RPMI7951 (cell line): ENCODE data around the gene MICAL3. TPM values are rescaled to one million over a fixed set of nuclear protein-coding genes. Genes with fewer than 3 reads are reported as not detected.
"Not testable (repeated sequence)": the region's sequence is repeated elsewhere in the genome, so short reads cannot be mapped to it uniquely, and the experiment has no call there.

ENCODE experiments used
- DNase-seq: peaks from one replicate; pipeline ENCODE4 v3.0.0-alpha.2; 2012; ENCODE audit warnings: low read depth
- total RNA-seq: library from RNA; depleted of rRNA; stranded (reverse); fragments of >200 nt; shearing (Covaris generic); gene quantifications from 2 replicates; pipeline ENCODE4 v1.2.3, GENCODE V29; 2014; rRNA removed

The MICAL3 gene
- 16.0 and 17.0 TPM in 2 replicates for total RNA-seq

DNA sequence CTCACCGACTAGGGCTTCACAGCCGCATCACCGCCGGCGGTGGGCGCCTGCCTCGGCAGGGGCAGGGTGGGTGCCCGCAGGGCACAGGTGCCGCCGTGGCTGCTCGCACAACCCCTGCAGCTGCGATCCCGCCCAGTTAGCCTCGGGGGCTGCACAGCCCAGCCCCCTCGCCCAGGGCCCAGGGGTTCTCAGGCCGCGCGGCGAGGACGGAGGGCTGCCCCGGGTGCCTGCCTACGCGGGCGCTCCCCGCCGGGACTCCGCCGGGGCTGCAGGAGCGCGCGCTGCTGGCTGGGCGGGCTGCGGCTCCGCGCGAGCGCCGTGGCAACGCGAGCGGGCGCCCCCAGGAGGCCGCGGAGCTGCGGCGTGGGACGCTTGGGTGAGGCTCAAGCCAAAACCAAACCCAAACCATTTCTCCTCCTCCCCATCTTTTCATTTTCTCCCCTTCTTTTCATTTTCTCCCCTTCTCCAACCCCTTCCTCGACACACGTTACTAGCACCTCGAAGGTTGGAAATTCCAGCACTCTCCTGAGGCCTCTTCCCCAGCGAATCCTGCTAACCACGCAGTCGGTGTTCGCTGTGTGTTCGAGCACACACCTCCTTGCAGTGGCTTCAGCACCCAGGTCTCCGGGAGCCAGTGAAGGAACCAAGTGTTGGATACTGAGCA, at the start of gene MICAL3:
Gene MICAL3 (minus strand): TSS at position 286 of the 664 bp plus-strand sequence. CDS start 117,749 bp downstream, outside the sequence.
- DNase-seq, result peak; percentile 66

DNA sequence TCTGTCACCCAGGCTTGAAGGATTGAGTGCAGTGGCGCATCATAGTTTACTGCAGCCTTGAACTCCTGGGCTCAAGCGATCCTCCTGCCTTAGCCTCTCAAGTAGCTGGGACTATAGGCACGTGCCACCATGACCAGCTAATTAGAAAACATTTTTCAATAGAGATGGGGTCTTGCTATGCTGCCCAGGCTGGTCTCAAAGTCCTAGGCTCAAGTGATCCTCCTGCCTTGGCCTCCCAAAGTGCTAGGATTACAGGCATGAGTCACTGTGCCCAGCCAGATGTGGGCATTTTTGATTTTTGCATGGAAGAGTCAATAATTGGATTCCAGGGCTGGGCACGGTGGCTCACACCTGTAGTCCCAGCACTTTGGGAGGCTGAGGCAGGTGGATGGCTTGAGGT, 49.6 kb upstream of the MICAL3 start:
- DNase-seq, result not testable (repeated sequence)

DNA sequence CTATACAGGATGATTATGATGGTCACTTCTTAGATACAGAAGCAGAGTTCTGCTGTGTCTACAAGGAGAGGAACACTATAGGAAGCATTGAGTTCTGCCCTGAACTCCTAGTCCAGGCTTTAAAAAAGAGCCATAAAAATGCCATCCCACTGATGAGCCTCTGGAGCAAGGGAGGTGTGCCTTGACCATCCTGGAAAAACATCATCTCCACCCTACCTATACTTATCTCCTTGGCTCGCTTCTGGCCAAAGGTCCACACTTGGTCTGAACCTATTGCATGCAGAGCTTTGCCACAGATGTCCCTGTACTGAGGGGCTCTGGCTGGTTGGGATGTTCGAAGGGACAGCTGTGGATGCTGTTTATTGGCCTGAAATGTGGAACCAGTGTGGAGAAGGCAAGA, 49.1 kb upstream of the MICAL3 start:
- DNase-seq, result no peak

- no peak for DNase-seq
Observed at GRCh38 chr22:18071968-18072310, 47.6 kb upstream of the MICAL3 start.

- DNase-seq, result not testable (repeated sequence)
Observed at GRCh38 chr22:18071307-18071967, 47.1 kb upstream of the MICAL3 start.

DNA sequence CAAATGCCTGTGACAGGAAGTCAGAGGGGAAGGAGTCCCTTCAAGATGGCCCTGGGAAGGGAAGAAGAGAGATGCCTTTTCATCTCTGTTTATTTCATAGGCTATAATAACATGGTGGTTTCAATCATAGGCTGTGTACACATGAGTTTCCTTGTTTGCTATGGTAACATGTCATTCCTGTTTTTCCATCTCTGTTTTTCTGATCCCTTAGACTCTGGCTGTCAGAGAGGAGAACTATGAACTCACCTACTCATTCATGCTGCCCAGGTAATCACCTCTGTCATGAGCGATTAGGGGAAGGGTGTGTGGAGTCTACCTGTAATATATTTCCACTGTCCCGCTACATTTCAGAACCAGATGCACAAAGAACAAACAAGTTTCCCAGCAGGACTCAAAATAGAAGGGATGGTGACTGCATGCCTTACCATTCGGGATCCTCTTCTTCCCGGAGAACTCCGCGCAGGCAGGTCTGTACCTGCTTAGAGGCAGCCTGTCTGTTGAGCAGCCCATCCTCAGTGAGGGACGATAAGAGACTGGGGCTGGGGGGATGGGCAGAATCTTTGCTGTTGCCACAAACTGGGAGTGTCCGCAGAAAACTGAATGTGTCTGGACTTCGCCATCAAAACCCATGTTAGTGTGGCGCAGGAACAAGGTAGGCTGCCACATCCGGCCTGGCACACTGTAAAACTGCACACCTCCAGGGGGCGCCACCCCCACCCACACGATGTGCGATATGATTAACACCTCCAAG, 46.4 kb upstream of the MICAL3 start:
- no peak for DNase-seq

GRCh38 chr22:18070041-18070440, 45.7 kb upstream of the MICAL3 start:
- DNase-seq, result no peak

DNA sequence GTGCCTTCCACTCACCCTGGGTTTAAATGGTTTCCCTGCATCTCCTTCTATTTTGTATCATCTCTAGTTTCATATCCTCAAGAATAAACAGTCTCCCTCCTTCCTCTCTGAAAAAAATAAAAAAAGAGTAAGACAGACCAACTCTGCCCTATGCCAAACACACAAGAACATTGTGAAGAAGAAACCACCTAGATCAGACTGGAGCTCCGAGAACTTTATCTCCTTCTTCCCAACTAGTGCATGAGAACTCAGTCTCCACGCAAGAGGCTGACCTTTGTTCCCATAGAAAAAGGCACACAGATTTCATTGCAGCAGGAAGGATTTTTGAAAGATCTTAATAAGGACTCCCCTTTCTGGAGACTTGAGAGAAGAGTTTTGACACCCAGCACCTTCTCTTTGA, 44.7 kb upstream of the MICAL3 start:
- no peak for DNase-seq

- peak; percentile 30 for DNase-seq
Observed at GRCh38 chr22:18068381-18068988, 44.1 kb upstream of the MICAL3 start.

- DNase-seq, result no peak
Observed at GRCh38 chr22:18067548-18068341, 43.4 kb upstream of the MICAL3 start.

- no peak for DNase-seq
Observed at GRCh38 chr22:18067121-18067520, 42.8 kb upstream of the MICAL3 start.

DNA sequence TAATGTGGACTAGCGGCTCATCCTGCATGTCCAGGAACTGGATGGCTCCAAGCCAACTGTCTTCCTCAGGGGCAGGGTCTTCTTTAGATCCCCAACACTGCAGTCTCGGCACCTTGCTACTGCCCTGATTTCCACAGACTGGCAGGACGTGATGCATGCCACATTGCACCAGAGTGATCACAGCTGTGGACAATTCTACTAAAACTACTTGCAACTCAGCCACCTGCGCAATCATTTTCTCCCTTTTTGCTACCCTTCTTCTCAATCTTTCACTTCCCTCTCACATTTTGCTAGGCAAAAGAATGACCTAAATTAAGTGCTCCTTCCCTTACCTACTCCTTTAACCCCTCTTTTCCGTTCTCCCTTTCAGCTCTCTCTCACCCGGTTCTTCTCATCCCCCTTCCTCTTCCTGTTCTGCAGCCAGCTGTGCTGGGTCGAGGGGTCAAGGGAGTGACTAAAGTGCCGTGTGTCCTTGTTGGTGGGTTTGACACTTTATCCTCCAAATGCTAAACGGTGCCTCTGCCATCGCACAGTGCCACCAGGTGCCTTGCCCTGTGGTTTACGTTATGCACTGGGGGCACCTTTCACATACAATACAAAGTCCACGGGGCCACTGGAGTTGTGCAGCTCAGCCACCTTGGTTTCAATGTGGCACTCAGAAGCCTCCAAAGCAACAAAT, 42.0 kb upstream of the MICAL3 start:
- DNase-seq, result no peak

- no peak for DNase-seq
Observed at GRCh38 chr22:18065256-18065655, 40.9 kb upstream of the MICAL3 start.

DNA sequence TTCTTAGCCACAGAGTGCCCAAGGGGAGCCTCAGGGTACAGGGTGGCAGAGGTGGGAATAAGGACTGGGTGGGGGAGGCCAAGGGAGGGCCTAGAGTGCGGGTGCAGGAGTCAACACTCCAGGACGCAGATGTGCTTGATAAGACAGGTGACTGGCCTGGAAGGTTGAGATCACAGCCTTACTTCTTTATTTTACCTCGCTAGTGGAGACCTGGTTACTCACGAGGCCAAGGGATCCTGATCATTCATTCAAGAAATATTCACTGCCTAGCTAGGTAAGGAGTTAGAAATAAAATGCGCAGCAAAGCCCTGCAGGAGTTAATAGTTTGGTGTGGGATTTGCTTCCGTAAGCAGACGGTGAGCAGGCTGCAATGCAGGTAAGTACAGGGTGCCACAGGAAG, 40.3 kb upstream of the MICAL3 start:
- no peak for DNase-seq

GRCh38 chr22:18063715-18064114, 39.4 kb upstream of the MICAL3 start:
- not testable (repeated sequence) for DNase-seq

- DNase-seq, result peak; percentile 99
Observed at GRCh38 chr22:18063306-18063705, 38.9 kb upstream of the MICAL3 start.

GRCh38 chr22:18062421-18062820, 38.1 kb upstream of the MICAL3 start:
- DNase-seq, result peak; percentile 56

- DNase-seq, result peak; percentile 78
Observed at GRCh38 chr22:18060646-18061620, 36.6 kb upstream of the MICAL3 start.

GRCh38 chr22:18059991-18060390, 35.6 kb upstream of the MICAL3 start:
- no peak for DNase-seq

DNA sequence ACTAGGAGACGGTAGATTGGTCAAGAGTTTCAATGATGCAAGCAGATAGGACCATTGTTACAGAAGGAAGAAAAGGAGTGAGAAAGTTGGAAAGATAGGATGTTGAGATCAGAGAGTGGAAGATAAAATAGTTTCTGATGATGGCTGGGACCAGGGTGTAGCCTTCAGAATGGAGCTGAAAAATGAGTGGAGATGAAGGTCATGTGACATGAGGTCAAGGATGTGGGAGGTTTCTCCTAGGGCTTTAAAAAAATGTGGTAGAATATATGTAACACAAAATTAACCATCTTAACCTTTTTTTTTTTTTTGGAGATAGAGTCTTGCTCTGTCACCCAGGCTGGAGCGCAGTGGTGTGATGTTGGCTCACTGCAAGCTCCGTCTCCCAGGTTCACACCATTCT, 35.1 kb upstream of the MICAL3 start:
- no peak for DNase-seq
